MM.1S (cell line): ENCODE results near the gene CBX2.

Experiments used
- EZH2 ChIP-seq: fragments of 300-600 bp; sonication (generic); optimal IDR thresholded peaks from 2 replicates; pipeline ENCODE3; 2017; ENCODE audit warnings: low read depth, mild to moderate bottlenecking, antibody characterized with exemption, low read length, mixed read lengths
- EZH2phosphoT487 ChIP-seq: fragments of 300-600 bp; sonication (generic); IDR thresholded peaks from 2 replicates; pipeline ENCODE4 v1.6.1; 2018; ENCODE audit warnings: antibody characterized with exemption, low read length
- TF ChIP-seq, protein P1 (sequence below): fragments of 300-600 bp; sonication (generic); IDR thresholded peaks from 2 replicates; pipeline ENCODE4 v1.5.1; 2016; ENCODE audit warnings: antibody characterized with exemption, low read length, mixed read lengths

- TF ChIP-seq, protein P1, sequence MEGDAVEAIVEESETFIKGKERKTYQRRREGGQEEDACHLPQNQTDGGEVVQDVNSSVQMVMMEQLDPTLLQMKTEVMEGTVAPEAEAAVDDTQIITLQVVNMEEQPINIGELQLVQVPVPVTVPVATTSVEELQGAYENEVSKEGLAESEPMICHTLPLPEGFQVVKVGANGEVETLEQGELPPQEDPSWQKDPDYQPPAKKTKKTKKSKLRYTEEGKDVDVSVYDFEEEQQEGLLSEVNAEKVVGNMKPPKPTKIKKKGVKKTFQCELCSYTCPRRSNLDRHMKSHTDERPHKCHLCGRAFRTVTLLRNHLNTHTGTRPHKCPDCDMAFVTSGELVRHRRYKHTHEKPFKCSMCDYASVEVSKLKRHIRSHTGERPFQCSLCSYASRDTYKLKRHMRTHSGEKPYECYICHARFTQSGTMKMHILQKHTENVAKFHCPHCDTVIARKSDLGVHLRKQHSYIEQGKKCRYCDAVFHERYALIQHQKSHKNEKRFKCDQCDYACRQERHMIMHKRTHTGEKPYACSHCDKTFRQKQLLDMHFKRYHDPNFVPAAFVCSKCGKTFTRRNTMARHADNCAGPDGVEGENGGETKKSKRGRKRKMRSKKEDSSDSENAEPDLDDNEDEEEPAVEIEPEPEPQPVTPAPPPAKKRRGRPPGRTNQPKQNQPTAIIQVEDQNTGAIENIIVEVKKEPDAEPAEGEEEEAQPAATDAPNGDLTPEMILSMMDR, result no peak
- TF ChIP-seq EZH2phosphoT487, result no peak
- TF ChIP-seq EZH2, result no peak
Observed at GRCh38 chr17:79806863-79807720, 29.1 kb downstream of the CBX2 start.
